Thyroid gland (tissue), 4 donors: ENCODE measurements around the gene ULK4. TPM values are rescaled to one million over a fixed set of nuclear protein-coding genes. Genes with fewer than 3 reads are reported as not detected.
"Not testable (repeated sequence)": the region's sequence is repeated elsewhere in the genome, so short reads cannot be mapped to it uniquely, and the experiment has no call there.

Experiments used
- DNase-seq, 2 donors: peaks; one replicate each; pipeline ENCODE4 v3.0.0-alpha.2; 2019
- H3K27ac ChIP-seq, 3 donors: fragments of 200-600 bp; sonication (generic); 1 replicate in 2 of 3; 2 replicates in 1 of 3; pipeline ENCODE4 v1.5.1; 2016 to 2019; ENCODE audit warnings: mild to moderate bottlenecking in 1 of 3, moderate library complexity in 1 of 3
- H3K27me3 ChIP-seq: fragments of 200-600 bp; sonication (generic); one replicate; pipeline ENCODE4 v1.5.1; 2019
- H3K36me3 ChIP-seq, 2 donors: fragments of 200-600 bp; sonication (generic); one replicate each; pipeline ENCODE4 v1.5.1; 2016 to 2019
- H3K4me1 ChIP-seq, 2 donors: fragments of 200-600 bp; sonication (generic); one replicate each; pipeline ENCODE4 v1.5.1; 2017 to 2019
- H3K4me3 ChIP-seq, 3 donors: fragments of 200-600 bp; sonication (generic); replicated peaks in 1 of 3; 1 replicate in 2 of 3; 2 replicates in 1 of 3; pipeline ENCODE4 v1.5.1; 2016; ENCODE audit warnings: mild to moderate bottlenecking in 1 of 3
- H3K9me3 ChIP-seq: fragments of 200-600 bp; sonication (generic); one replicate; pipeline ENCODE4 v1.5.1; 2017
- POLR2A ChIP-seq, 2 donors: fragments of 450-650 bp; IDR thresholded peaks; one replicate each; pipeline ENCODE4 v1.6.1; 2017; ENCODE audit warnings: antibody characterized with exemption in 2 of 2, mild to moderate bottlenecking in 2 of 2, moderate library complexity in 1 of 2
- WGBS, 2 donors: methylation state at CpG; one replicate each; pipeline ENCODE4 v1.1.5; 2017; 5-methylcytosine and 5-hydroxymethylcytosine counted together
- intact Hi-C: fragments of 100-400 bp; cut with DNase I; formaldehyde crosslinking; loops from one replicate; pipeline ENCODE4 v1.15.1; 2023
- total RNA-seq, 4 donors: library from RNA; depleted of rRNA; stranded (reverse); fragments of >200 nt; gene quantifications; one replicate each; pipeline ENCODE4 v1.2.3, GENCODE V29; 2016
- TF ChIP-seq, protein P1 (sequence below), 6 experiments: fragments of 200-600 bp in 3 of 6; fragments of 450-650 bp in 3 of 6; sonication (generic) in 3 of 6; IDR thresholded peaks; one replicate each; pipeline ENCODE4 v1.5.1; 2016 to 2019; ENCODE audit warnings: antibody characterized with exemption in 6 of 6, mild to moderate bottlenecking in 2 of 6, inconsistent platforms in 1 of 6, moderate library complexity in 1 of 6

The ULK4 gene
- total RNA-seq, 4 donors from 2014 or later: 18.7 to 58.2 (median 43.3) TPM

GRCh38 chr3:41405466-41405865 is 556.4 kb downstream of the ULK4 start:
- Histone ChIP-seq H3K27me3 (no peaks in the 10 kb centered on the region), H3K4me3 (no peak overlapping the region), H3K9me3 (no peaks in the 10 kb centered on the region), H3K36me3 (no peaks in the 10 kb centered on the region), H3K4me1 (no peaks in the 10 kb centered on the region), H3K27ac (no peak overlapping the region)
- no peak for DNase-seq
- no peak for TF ChIP-seq POLR2A (IDR thresholded peaks at IDR 0.05)
- TF ChIP-seq, protein P1, sequence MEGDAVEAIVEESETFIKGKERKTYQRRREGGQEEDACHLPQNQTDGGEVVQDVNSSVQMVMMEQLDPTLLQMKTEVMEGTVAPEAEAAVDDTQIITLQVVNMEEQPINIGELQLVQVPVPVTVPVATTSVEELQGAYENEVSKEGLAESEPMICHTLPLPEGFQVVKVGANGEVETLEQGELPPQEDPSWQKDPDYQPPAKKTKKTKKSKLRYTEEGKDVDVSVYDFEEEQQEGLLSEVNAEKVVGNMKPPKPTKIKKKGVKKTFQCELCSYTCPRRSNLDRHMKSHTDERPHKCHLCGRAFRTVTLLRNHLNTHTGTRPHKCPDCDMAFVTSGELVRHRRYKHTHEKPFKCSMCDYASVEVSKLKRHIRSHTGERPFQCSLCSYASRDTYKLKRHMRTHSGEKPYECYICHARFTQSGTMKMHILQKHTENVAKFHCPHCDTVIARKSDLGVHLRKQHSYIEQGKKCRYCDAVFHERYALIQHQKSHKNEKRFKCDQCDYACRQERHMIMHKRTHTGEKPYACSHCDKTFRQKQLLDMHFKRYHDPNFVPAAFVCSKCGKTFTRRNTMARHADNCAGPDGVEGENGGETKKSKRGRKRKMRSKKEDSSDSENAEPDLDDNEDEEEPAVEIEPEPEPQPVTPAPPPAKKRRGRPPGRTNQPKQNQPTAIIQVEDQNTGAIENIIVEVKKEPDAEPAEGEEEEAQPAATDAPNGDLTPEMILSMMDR (IDR thresholded peaks at IDR 0.05): no peak
- WGBS, 2 donors: 88 to 93% methylated on average over 2 of the region's 2 CpGs
- intact Hi-C loops: no loop called here

GRCh38 chr3:41404582-41404981 is 557.3 kb downstream of the ULK4 start:
- WGBS, 2 donors: 95 to 100% methylated on average over 1 of the region's 1 CpG
- DNase-seq: no peak
- no peaks in the 10 kb centered on the region for H3K4me1 ChIP-seq
- no peaks in the 10 kb centered on the region for H3K27me3 ChIP-seq
- no peaks in the 10 kb centered on the region for H3K9me3 ChIP-seq
- no peak overlapping the region for H3K4me3 ChIP-seq
- H3K27ac ChIP-seq: no peak overlapping the region
- H3K36me3 ChIP-seq: no peaks in the 10 kb centered on the region
- intact Hi-C loops: no loop called here
- TF ChIP-seq, protein P1 (IDR thresholded peaks at IDR 0.05): no peak
- TF ChIP-seq POLR2A (IDR thresholded peaks at IDR 0.05): no peak

GRCh38 chr3:41394896-41395295 is 567.0 kb downstream of the ULK4 start:
- Histone ChIP-seq H3K27me3 (no peaks in the 10 kb centered on the region), H3K36me3 (no peaks in the 10 kb centered on the region), H3K9me3 (no peaks in the 10 kb centered on the region), H3K4me3 (no peak overlapping the region), H3K27ac (no peak overlapping the region), H3K4me1 (no peaks in the 10 kb centered on the region)
- intact Hi-C loops: no loop called here
- no peak for TF ChIP-seq POLR2A (IDR thresholded peaks at IDR 0.05)
- TF ChIP-seq, protein P1 (IDR thresholded peaks at IDR 0.05): no peak
- no peak for DNase-seq
- 80 to 95% methylated on average over 1 of the region's 1 CpG for WGBS, 2 donors

DNA sequence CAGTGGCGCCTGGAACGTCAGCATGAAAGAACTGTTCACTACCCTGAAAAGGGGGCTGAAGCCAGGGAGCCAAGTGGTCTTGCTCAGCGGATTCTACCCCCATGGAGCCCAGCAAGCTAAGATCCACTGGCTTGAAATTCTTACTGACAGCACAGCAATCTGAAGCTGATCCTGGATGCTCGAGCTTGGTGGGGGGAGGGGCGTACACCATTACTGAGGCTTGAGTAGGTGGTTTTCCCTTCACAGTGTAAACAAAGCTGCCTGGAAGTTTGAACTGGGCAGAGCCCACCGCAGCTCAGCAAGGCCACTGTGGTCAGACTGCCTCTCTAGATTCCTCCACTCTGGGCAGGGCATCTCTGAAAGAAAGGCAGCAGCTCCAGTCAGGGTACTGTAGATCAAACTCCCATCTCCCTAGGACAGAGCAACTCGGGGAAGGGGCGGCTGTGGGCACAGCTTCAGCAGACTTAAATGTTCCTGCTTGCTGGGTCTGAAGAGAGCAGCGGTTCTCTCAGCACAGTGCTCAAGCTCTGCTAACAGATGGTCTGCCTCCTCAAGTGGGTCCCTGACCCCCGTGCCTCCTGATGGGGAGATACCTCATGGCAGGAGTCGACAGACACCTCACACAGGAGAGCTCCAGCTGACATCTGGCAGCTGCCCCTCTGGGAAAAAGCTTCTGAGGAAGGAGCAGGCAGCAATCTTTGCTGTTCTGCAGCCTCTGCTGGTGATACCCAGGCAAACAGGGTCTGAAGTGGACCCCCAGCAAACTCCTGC is 591.0 kb downstream of the ULK4 start:
- H3K36me3 ChIP-seq, H3K9me3 ChIP-seq, H3K4me1 ChIP-seq, H3K27me3 ChIP-seq, intact Hi-C loops, H3K4me3 ChIP-seq, H3K27ac ChIP-seq: not testable (repeated sequence)
- peak; percentile 4 to 20 for DNase-seq
- 49 to 52% methylated on average over 8 to 11 of the region's 11 CpGs for WGBS, 2 donors

DNA sequence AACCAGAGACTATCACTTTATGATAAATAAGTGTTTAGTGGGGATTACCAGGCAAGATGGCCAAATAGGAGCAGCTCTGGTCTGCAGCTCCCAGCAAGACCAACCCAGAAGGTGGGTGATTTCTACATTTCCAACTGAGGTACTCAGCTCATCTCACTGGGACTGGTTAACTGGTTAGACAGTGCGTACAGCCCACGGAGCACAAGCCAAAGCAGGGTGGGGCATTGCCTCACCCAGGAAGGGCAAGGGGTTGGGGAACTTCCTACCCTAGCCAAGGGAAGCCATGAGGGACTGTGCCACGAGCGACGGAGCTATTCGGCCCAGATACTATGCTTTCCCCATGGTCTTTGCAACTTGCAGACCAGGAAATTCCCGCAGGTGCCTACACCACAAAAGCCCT is 591.6 kb downstream of the ULK4 start:
- Histone ChIP-seq H3K27me3 (no peaks in the 10 kb centered on the region), H3K36me3 (no peaks in the 10 kb centered on the region), H3K27ac (no peak overlapping the region), H3K4me3 (no peak overlapping the region), H3K9me3 (no peaks in the 10 kb centered on the region), H3K4me1 (no peaks in the 10 kb centered on the region)
- DNase-seq: no peak
- 86 to 88% methylated on average over 6 to 7 of the region's 7 CpGs for WGBS, 2 donors
- intact Hi-C loops: no loop called here
- TF ChIP-seq, protein P1 (IDR thresholded peaks at IDR 0.05): no peak
